ENCODE data around the gene KIF1B.
"Not testable (repeated sequence)": the region's sequence is repeated elsewhere in the genome, so short reads cannot be mapped to it uniquely, and the experiment has no call there.

The KIF1B gene

DNA sequence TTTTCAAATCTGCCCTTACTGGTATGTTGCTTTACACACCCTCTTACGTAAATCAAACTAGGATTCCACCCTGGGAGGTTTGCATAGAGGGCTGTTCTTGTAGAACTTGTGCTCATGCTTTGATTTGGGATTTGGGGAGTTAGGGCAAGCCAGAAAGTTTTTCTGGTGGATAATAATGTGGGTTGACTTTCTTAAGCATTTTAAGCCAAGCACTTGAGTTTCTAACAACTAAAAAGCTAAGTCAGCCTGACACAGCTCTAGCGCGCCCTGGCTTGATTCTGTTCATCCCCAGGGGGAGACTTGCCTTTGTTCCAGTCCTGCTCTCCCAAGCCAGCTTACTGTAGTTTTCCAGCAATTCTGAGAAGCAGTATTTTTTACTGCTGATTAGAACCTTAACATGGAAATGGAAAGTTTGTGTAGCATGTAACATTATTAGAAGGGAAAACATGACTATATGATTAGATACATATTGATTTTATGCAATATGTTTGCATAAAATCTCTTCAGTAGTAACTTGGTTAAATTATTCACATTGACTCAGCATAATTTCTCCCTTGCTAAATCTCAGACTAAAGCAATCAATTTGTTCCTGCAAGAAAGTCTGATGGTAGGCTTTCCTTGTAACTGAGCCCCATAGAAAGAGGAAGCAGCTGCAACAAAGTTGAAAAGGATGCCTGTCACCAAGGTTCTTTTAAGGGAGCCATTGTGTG lies 177.5 kb downstream of the KIF1B start:
- DNase-seq (ENCODE audit: low read depth in 2 of 2) = peak; percentile 54

DNA sequence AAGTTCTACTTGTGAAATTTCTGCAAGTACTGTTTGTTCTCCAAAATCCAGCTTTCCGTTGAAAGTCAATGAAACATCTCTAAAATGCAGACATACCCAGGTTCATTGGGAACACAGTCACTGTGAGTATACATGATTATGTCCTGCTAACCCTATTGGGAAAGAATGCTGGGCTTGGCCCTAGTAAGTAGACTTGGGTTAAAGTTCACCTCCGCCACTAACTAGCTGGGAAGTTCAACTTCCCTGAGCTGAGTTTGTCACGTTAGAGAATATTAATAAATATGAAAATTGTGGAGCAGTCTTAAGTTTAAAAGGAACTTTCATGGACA lies 178.0 kb downstream of the KIF1B start:
- DNase-seq (ENCODE audit: low read depth in 2 of 2) = no peak

DNA sequence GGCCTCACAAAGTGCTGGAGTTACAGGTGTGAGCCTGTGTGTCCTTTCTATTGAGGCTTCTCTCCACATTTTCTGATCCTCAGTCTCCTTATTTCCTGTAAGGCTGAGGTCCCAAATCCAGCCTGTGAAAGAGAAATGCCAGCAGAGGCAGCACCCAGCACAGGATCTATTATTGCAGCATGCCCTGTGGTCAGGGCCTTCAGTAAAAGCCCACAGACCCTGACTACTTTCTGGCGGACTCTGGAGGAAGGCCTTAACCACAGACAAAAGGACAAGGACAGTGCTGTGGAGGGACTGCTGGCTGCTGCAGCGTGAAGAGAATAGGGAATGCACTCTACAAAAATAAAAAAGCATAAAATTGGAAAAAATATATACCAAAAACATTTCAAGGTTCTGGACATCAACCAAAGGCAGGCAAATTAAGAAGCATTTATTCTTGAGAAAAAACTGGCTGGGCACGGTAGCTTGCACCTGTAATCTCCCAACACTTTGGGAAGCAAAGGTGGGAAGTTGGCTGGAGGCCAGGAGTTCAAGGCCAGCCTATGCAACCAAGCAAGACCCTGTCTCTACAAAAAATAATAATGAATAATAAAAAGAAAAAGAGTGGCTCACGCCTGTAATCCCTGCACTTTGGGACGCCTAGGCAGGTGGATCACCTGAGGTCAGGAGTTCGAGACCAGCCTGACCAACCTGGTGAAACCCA lies 179.1 kb downstream of the KIF1B start:
- no peak for DNase-seq (ENCODE audit: low read depth in 2 of 2)

DNA sequence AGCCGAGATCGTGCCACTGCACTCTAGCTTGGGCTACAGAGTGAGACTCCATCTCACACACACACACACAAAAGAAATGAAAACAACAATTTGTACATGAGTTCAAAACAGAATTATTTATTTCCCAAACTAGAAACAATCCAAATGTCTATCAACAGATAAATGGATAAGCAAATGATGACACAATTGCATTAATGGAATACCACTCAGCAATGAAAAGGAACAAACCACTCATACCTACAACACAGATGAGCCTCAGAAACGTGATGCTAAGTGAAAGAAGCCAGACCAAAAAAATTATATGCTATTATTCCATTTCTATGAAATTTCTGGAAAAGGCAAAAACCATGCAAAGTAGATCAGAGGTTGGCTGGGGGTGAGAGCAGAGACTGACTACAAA lies 186.5 kb downstream of the KIF1B start:
- no peak for DNase-seq (ENCODE audit: low read depth in 2 of 2)

DNA sequence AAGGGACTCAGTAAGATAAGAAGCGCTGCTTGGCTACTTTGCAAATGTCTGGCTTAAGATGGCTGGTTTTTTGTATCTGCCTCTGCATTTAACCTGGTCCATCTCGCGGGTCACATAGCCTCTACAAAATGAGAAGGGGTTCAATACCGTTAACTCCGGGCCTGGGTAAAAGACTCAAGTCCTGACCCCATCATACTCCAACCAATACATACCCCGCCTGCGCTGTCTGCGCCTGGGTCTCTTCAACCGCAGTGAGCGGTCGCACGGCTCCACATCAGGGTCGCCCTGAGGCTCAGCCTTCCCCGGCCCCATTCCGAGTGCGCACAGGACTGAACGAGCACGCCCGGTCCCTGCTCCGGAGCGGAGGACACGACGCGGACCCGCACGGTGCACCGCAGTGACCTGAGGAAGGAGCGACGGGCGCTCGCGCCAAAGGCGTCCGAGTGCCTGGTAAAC lies 187.9 kb downstream of the KIF1B start:
- no peak for DNase-seq (ENCODE audit: low read depth in 2 of 2)

DNA sequence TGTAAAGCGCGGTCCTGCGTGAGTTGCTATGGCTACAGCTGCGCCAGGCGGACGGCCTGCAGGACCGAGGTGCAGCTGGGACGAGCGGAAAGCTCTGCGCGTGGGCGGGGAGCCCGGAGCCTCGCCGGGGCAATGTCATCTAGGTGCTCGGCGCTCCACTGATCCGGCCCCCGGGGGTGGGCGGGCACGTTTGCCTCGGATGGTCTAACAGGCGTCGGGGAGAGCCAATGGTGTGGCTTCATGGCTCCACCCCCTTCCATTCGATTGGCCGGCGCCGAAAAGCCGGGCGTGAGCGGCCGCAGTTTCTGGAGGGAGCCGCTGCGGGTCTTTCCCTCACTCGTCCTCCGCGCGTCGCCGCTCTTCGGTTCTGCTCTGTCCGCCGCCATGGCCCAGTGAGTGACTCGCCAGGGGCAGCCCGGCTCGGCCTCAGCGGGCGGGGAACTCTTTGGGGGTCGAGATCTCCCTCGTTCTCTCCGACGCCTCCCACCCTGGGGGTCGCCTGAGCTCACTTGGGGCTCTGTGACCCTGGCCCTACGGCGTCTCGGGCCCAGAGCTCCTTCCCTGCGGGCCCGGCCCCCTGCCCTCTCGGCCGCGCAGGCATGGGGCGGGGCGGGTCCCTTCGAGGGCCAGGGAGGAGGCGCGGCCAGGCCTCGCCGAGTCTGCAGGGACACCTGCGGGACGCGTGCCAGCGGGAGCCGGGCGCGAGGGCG lies 188.5 kb downstream of the KIF1B start, which contains the start of gene PGD:
PGD (plus strand) TSS at position 331 of the 710 bp plus-strand sequence; CDS start at position 385, 54 bp downstream.
- peak; percentile 94 to 95 for DNase-seq (ENCODE audit: low read depth in 2 of 2)

DNA sequence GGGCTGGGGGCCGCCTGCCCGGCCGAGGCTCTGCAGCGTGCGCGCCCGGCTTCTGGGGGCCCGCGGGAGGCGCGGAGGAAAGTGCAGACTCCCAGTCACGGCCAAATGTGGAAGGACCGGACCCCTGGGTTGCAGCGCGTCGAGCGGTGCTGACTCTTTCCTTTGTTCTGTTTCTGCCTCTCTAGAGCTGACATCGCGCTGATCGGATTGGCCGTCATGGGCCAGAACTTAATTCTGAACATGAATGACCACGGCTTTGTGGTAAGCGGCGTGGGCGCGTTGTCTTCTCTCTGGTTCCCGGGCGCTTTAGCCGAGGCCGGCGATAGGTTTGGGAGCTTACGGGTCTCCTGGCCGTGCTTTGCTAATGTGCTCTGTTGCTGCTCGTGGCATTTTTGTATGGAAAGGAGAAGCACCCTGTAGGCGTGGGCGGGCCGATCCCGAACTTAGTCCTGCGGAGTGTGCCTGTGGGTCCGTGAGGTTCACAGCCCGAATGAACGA lies 189.1 kb downstream of the KIF1B start:
- DNase-seq (ENCODE audit: low read depth in 2 of 2) = no peak

DNA sequence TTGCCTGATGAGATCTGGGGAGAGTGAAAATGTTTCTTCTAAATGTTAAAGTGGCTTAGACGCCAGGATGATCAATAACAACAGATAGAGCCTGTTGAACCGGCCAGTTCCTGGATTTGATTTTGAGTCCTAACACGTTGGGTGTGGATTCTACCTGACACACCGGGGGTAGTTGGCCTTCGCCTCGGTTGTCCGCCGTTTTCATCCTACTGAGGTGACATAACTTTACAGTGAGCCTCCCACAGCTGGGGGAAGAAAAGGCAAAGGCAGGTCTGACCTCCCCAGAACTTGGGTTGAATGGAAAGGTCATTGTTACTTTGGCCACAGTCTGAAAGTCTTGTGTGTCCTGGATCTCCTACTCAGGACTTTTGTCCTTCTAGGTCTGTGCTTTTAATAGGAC lies 189.6 kb downstream of the KIF1B start:
- DNase-seq (ENCODE audit: low read depth in 2 of 2) = no peak

DNA sequence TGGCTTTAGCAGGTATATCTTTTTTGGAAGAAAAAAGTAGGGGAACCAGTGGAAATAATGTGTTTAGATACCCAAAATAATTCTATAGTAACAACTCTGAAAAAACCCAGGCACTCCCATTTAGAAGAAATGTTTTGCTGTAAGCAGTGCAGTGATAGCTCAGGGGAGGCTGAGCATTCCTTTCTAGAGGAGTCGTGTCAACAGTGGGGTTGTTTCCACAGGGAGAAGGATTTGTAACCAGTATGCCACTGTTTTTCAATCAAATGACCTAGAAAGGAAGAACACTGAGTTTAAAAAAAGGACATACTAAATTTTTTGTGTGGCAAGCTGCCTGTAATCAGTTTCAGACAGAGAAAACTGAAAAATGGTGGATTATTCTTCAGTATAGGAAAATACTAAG lies 190.9 kb downstream of the KIF1B start:
- peak in 1 of 2 experiments; percentile 25 for DNase-seq (ENCODE audit: low read depth in 2 of 2)

DNA sequence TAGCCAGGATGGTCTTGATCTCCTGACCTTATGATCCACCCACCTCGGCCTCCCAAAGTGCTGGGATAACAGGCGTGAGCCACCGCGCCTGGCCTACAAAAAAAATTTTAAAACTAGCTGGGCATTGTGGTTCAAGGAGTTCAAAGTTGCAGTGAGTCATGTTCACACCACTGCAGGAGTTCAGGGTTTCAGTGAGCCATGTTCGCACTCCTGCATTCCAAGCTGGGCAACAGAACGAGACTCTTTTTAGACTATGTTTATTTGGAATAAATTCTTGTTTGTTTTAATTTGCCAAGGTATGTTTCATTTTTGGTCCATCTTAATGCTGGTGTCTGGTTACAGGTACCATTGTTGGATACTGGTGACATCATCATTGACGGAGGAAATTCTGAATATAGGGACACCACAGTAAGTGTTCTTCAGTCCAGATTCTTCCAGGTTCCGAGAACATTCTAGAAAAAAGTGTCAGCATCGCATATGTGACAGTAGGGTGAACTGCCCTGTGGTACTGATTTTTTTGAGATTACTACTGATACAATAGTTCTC lies 192.4 kb downstream of the KIF1B start:
- no peak for DNase-seq (ENCODE audit: low read depth in 2 of 2)

DNA sequence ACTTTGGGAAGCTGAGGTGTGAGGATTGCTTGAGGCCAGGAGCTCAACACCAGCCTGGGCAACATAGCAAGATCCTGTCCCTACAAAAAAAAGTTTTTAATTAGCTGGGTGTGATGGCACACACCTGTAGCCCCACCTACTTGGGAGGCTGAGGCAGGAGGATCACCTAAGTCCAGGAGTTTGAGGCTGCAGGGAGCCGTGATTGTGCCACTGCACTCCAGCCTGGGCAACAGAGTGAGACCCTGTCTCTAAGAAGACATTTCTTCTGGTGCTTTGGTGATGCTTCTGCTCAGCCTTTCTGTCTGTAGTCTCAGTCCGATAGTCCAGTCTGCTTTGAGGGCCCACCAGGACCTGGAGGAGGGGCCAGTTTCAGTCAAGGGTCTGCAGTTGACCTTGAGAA lies 196.8 kb downstream of the KIF1B start:
- DNase-seq (ENCODE audit: low read depth in 2 of 2) = no peak

DNA sequence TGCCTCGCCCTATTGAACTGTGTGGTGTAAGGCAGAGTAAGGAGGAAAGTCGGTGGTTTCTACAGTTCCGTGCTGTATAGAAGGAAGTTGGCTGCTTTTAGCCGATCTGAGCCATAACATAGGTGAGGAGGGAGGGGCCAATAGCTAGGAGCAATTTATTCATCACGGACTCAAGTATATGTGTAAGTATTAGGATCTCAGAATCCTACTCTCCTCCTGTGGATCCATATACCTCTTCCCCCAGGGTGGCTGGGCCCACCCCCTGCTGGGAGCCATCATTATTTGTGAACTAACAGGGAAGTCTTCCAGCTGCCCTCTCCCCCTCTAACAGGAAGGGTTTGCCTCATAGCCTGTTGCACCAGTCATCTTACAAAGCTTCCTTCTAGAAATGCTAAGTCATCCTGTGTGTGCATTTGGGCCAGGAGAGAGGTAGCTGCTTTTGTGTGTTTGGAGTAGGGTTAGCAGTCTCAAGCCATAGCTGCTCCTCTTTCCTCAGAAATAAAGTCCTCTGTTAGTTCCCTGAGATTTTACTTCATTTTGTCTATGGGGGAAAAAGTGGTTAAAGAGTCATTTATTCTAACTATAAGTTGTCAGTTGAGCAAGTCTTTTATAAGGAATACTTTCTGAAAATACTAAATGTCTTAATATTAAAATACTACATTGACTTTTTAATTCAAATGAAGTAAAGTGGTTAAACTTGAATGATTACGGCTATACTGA lies 205.0 kb downstream of the KIF1B start:
- no peak for DNase-seq (ENCODE audit: low read depth in 2 of 2)

DNA sequence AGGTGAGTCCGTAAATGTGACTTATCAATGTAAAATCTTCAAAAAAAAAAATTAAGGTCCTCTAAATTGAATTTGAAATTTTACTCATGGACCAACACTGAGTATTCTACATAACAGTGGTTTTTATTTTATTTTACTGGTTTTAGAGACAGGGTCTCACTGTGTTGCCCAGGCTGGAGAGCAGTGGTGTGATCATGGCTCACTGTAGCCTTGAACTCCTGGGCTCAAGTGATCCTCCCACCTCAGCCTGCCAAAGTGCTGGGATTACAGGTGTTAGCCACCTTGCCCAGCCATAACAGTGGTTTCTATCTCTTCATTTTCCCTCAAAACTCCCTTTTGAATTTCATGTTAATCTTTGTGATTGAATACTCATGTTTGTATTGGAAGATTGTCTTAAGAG lies 205.6 kb downstream of the KIF1B start:
- DNase-seq (ENCODE audit: low read depth in 2 of 2) = not testable (repeated sequence)

DNA sequence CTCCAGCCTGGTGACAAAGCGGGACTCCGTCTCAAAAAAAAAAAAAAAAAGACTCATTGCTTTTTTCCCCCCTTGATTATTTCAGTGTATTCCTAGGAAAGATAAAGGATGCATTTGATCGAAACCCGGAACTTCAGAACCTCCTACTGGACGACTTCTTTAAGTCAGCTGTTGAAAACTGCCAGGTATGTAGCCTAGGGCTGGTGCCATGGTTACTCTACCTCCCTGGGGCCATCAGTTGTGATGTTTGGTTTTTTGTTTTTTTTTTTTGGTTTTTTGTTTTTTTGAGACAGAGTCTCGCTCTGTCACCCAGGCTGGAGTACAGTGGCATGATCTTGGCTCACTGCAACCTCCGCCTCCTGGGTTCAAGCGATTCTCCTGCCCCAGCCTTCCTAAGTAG lies 208.4 kb downstream of the KIF1B start:
- not testable (repeated sequence) for DNase-seq (ENCODE audit: low read depth in 2 of 2)

DNA sequence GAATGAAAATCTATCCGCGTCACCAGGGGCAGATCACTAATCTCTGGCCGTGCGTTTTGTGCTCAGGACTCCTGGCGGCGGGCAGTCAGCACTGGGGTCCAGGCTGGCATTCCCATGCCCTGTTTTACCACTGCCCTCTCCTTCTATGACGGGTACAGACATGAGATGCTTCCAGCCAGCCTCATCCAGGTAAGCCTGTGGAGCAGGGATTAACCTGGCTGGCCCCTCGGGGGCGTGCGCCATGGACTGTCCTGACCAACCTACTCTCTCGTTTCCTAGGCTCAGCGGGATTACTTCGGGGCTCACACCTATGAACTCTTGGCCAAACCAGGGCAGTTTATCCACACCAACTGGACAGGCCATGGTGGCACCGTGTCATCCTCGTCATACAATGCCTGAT lies 209.0 kb downstream of the KIF1B start:
- no peak for DNase-seq (ENCODE audit: low read depth in 2 of 2)

DNA sequence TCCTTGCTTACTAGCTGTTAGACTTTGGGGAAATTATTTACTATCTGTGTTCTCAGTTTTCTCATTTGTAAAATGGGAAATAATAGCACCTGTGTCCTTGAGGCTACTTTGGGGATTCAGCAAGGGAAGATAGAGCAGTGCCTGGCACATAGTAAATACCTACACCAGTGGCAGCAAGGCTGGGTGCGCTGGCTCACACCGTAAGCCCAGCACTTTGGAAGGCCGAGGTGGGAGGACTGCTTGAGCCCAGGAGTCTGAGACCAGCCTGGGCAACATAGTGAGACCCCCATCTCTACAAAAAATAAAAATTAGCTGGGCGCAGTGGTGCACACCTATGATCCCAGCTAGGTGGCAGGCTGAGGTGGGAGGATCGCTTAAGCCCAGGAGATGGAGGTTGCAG lies 211.3 kb downstream of the KIF1B start:
- DNase-seq (ENCODE audit: low read depth in 2 of 2) = no peak

DNA sequence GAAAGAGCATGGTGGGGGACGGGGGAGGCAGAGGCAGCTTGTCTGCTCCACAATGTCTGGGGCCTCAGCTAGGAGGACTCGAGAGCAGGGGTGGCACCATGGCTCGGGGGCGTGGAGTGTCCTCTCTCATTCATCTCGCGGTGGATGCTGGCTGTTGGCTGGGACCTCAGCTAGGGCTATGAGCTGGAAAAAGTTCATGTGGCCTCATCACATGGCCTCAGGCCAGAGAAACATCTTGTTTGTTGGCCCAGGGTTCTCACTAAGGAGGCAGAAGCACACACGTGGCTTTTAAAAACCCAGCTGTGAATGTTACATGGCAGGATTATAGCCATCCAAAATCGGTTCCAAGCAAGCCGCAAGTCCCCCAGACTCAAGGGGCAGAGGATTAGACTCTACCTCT lies 213.7 kb downstream of the KIF1B start:
- no peak for DNase-seq (ENCODE audit: low read depth in 2 of 2)

DNA sequence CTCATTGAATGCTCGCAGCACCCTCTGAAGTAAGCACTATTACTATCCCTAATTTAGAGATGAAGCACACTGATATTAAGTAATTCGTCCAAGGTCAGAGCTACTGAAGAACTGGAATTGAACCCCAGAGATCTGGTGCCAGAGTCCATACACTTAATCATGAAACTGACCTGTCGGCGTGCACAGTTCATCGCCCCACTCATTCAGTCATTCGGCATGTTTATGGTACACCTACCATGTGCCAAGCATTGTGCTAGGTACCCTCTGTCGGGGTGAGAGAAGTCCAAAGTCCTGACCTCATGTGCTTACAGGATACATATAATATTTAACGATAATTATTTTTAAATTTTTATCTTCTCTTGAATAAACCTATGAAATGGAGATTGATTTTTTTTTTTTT lies 214.3 kb downstream of the KIF1B start:
- DNase-seq (ENCODE audit: low read depth in 2 of 2) = no peak

DNA sequence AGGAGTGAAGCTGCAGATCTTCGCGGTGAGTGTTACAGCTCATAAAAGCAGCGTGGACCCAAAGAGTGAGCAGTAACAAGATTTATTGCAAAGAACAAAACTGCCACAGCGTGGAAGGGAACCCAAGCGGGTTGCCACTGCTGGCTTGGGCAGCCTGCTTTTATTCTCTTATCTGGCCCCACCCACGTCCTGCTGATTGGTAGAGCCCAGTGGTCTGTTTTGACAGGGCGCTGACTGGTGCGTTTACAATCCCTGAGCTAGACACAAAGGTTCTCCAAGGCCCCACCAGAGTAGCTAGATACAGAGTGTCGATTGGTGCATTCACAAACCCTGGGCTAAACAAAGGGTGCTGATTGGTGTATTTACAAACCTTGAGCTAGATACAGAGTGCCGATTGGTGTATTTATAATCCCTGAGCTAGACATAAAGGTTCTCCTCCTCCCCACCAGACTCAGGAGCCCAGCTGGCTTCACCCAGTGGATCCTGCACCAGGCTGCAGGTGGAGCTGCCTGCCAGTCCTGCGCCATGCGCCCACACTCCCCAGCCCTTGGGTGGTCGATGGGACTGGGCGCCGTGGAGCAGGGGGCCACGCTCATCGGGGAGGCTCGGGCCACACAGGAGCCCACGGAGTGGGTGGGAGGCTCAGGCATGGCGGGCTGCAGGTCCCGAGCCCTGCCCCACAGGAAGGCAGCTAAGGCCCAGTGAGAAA lies 215.6 kb downstream of the KIF1B start:
- not testable (repeated sequence) for DNase-seq (ENCODE audit: low read depth in 2 of 2)

DNA sequence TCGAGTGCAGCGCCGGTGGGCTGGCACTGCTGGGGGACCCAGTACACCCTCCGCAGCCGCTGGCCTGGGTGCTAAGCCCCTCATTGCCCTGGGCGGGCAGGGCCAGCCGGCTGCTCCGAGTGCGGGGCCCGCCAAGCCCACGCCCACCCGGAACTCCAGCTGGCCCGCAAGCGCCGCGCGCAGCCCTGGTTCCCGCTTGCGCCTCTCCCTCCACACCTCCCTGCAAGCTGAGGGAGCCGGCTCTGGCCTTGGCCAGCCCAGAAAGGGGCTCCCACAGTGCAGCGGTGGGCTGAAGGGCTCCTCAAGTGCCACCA lies 216.1 kb downstream of the KIF1B start:
- DNase-seq (ENCODE audit: low read depth in 2 of 2) = not testable (repeated sequence)

DNA sequence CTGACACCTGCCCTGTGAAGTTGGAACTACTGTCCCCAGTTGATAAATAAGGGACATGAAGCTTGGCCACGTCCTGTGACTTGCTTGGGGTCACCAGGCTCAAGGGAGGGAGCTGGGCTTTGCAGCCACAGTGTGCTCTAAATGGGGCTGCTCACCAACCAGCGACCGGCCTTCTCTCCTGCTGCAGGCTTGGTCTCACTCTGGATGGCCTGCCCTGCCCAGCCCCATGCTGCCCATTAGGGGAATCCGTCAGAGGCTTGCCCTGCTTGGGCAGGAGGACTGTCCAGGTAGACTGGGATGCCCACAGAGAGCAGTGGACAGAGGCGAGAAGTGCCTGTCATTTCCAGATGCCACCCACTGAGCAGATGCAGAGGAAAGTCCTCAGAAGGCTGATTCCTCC lies 218.6 kb downstream of the KIF1B start:
- DNase-seq (ENCODE audit: low read depth in 2 of 2) = no peak

All from fibroblast of skin of left biceps (primary cell).